ENCODE data around the gene PRKCB. TPM values are rescaled to one million over a fixed set of nuclear protein-coding genes. Genes with fewer than 3 reads are reported as not detected.
"Not testable (repeated sequence)": the region's sequence is repeated elsewhere in the genome, so short reads cannot be mapped to it uniquely, and the experiment has no call there.

PRKCB gene
- total RNA-seq, 1 experiment from 2014 or later: 0.89 TPM

- ATAC-seq (no peak), DNase-seq (ENCODE audit: low read depth, low spot score) (no peak)
- Histone ChIP-seq H3K9me2 (ENCODE audit: insufficient read depth) (no peaks in the 10 kb centered on the region), H3K4me1 (ENCODE audit: control insufficient read depth in 1 of 2, insufficient read depth in 2 of 2, low read length in 2 of 2) (no peaks in the 10 kb centered on the region), H4K20me1 (ENCODE audit: insufficient read depth) (no peaks in the 10 kb centered on the region), H3K9me3 (ENCODE audit: control insufficient read depth in 1 of 2, insufficient read depth in 1 of 2, low read depth in 1 of 2, low read length in 2 of 2) (no peaks in the 10 kb centered on the region), H3K27me3 (ENCODE audit: insufficient read depth, low read length) (peaks cover 47% of the 10 kb centered on the region), H2AFZ (ENCODE audit: low read depth, low read length, poor library complexity, severe bottlenecking) (no peak overlapping the region), H3K36me3 (ENCODE audit: control insufficient read depth in 1 of 2, insufficient read depth in 2 of 2, low read length in 2 of 2) (no peaks in the 10 kb centered on the region), H3K4me3 (replicated peaks in 1 of 2; ENCODE audit: low read depth in 1 of 2, low read length in 2 of 2) (no peak overlapping the region), H3K27ac (ENCODE audit: low read depth, low read length) (no peak overlapping the region), H3K9ac (ENCODE audit: low read length) (no peak overlapping the region), H3K4me2 (ENCODE audit: low read length) (no peak overlapping the region), H3K79me2 (ENCODE audit: insufficient read depth, low read length) (no peaks in the 10 kb centered on the region)
- ChIA-PET RAD21 (ENCODE audit: low non-redundant PET in 1 of 2, low total read pairs in 2 of 2, uncharacterized antibody in 2 of 2, unreplicated experiment in 2 of 2) (no interaction called here), POLR2A (no interaction called here), CTCF (no interaction called here)
- no TSS peak for BruUV-seq (replicated peaks)
- no peak for TF ChIP-seq EZH2 (IDR thresholded peaks at IDR 0.05)
- TF ChIP-seq MAX (IDR thresholded peaks at IDR 0.05): no peak
- no peak for TF ChIP-seq RAD21 (IDR thresholded peaks at IDR 0.05; ENCODE audit: low read depth)
- TF ChIP-seq CBX3 (IDR thresholded peaks at IDR 0.05; ENCODE audit: low read depth): no peak
- intact Hi-C loops (cut with micrococcal nuclease): no loop called here
Observed at GRCh38 chr16:23931199-23931598, 95.4 kb downstream of the PRKCB start.

- H2AFZ ChIP-seq (ENCODE audit: low read depth, low read length, poor library complexity, severe bottlenecking); H3K4me1 ChIP-seq (ENCODE audit: control insufficient read depth in 1 of 2, insufficient read depth in 2 of 2, low read length in 2 of 2); H3K27ac ChIP-seq (ENCODE audit: low read depth, low read length); RAD21 ChIA-PET (ENCODE audit: low non-redundant PET in 1 of 2, low total read pairs in 2 of 2, uncharacterized antibody in 2 of 2, unreplicated experiment in 2 of 2); H3K4me3 ChIP-seq (replicated peaks in 1 of 2; ENCODE audit: low read depth in 1 of 2, low read length in 2 of 2); DNase-seq (ENCODE audit: low read depth, low spot score); H3K4me2 ChIP-seq (ENCODE audit: low read length); H3K9me2 ChIP-seq (ENCODE audit: insufficient read depth); H3K36me3 ChIP-seq (ENCODE audit: control insufficient read depth in 1 of 2, insufficient read depth in 2 of 2, low read length in 2 of 2); BruUV-seq (replicated peaks); H3K9me3 ChIP-seq (ENCODE audit: control insufficient read depth in 1 of 2, insufficient read depth in 1 of 2, low read depth in 1 of 2, low read length in 2 of 2); H3K79me2 ChIP-seq (ENCODE audit: insufficient read depth, low read length); POLR2A ChIA-PET; CTCF ChIA-PET; H4K20me1 ChIP-seq (ENCODE audit: insufficient read depth); H3K9ac ChIP-seq (ENCODE audit: low read length); intact Hi-C loops (cut with micrococcal nuclease); ATAC-seq: not testable (repeated sequence)
- peaks cover 51% of the 10 kb centered on the region for H3K27me3 ChIP-seq (ENCODE audit: insufficient read depth, low read length)
Observed at GRCh38 chr16:23933650-23934049, 97.9 kb downstream of the PRKCB start.

Data from HCT116 (cell line).